ENCODE measurements around the gene SECTM1.

SECTM1 gene

GRCh38 chr17:82282239-82283207 lies 51.0 kb downstream of the SECTM1 start:
- no peak for DNase-seq (ENCODE audit: low read depth in 2 of 2, low spot score in 1 of 2)

- no peak for DNase-seq (ENCODE audit: low read depth in 2 of 2, low spot score in 1 of 2)
These were observed 51.9 kb downstream of the SECTM1 start for GRCh38 chr17:82281502-82282238.

- DNase-seq (ENCODE audit: low read depth in 2 of 2, low spot score in 1 of 2) = no peak
These were observed 52.5 kb downstream of the SECTM1 start for GRCh38 chr17:82281076-82281475.

GRCh38 chr17:82280537-82280936 lies 53.0 kb downstream of the SECTM1 start:
- DNase-seq (ENCODE audit: low read depth in 2 of 2, low spot score in 1 of 2) = no peak

GRCh38 chr17:82278786-82279391 lies 54.7 kb downstream of the SECTM1 start:
- DNase-seq (ENCODE audit: low read depth in 2 of 2, low spot score in 1 of 2) = no peak

GRCh38 chr17:82278308-82278707 lies 55.3 kb downstream of the SECTM1 start:
- no peak for DNase-seq (ENCODE audit: low read depth in 2 of 2, low spot score in 1 of 2)

- no peak for DNase-seq (ENCODE audit: low read depth in 2 of 2, low spot score in 1 of 2)
These were observed 55.7 kb downstream of the SECTM1 start for GRCh38 chr17:82277851-82278250.

GRCh38 chr17:82276938-82277337 lies 56.6 kb downstream of the SECTM1 start:
- no peak for DNase-seq (ENCODE audit: low read depth in 2 of 2, low spot score in 1 of 2)

GRCh38 chr17:82275326-82275725 lies 58.2 kb downstream of the SECTM1 start:
- no peak for DNase-seq (ENCODE audit: low read depth in 2 of 2, low spot score in 1 of 2)

GRCh38 chr17:82274134-82275020 lies 59.2 kb downstream of the SECTM1 start:
- DNase-seq (ENCODE audit: low read depth in 2 of 2, low spot score in 1 of 2) = no peak

- peak; percentile 77 to 84 for DNase-seq (ENCODE audit: low read depth in 2 of 2, low spot score in 1 of 2)
These were observed 60.0 kb downstream of the SECTM1 start, which contains the start of gene CSNK1D for GRCh38 chr17:82273327-82274133. TSS of gene CSNK1D (minus strand) at chr17:82273700. CDS start at chr17:82273381, 319 bp downstream.

- peak in 1 of 2 donors; percentile 11 for DNase-seq (ENCODE audit: low read depth in 2 of 2, low spot score in 1 of 2)
These were observed 60.9 kb downstream of the SECTM1 start for GRCh38 chr17:82272495-82273326.

- no peak for DNase-seq (ENCODE audit: low read depth in 2 of 2, low spot score in 1 of 2)
These were observed 62.2 kb downstream of the SECTM1 start for GRCh38 chr17:82271401-82271800.
